Mesenchymal stem cell (in vitro differentiated cells and primary cell): ENCODE measurements around the gene SMS.

Experiments
- DNase-seq: peaks from one replicate; pipeline ENCODE4 v3.0.0-alpha.2; 2013
- H2AFZ ChIP-seq: one replicate; pipeline ENCODE4 v1.6.1; 2013; ENCODE audit warnings: low read depth, mild to moderate bottlenecking, control low read depth, inconsistent platforms, low read length, moderate library complexity
- H2AK5ac ChIP-seq: 2 replicates; pipeline ENCODE4 v1.6.1; 2013; ENCODE audit warnings: low read length, moderate library complexity, mild to moderate bottlenecking, inconsistent platforms; ENCODE audit not compliant: severe bottlenecking
- H2BK120ac ChIP-seq: one replicate; pipeline ENCODE4 v1.6.1; 2013; ENCODE audit warnings: low read depth, mild to moderate bottlenecking, inconsistent platforms, low read length, moderate library complexity
- H2BK12ac ChIP-seq, 2 experiments: one replicate each; pipeline ENCODE4 v1.6.1; 2013; ENCODE audit warnings: inconsistent platforms in 2 of 2, low read length in 2 of 2, mild to moderate bottlenecking in 2 of 2, moderate library complexity in 2 of 2, control low read depth in 1 of 2
- H2BK15ac ChIP-seq: one replicate; pipeline ENCODE4 v1.6.1; 2013; ENCODE audit warnings: mild to moderate bottlenecking, low read depth, inconsistent platforms; ENCODE audit not compliant: poor library complexity, severe bottlenecking
- H2BK5ac ChIP-seq: 2 replicates; pipeline ENCODE4 v1.6.1; 2013; ENCODE audit warnings: low read depth, mild to moderate bottlenecking, low read length, control low read depth, inconsistent platforms; ENCODE audit not compliant: poor library complexity, severe bottlenecking
- H3K14ac ChIP-seq, 2 experiments: one replicate each; pipeline ENCODE4 v1.6.1; 2013; ENCODE audit warnings: inconsistent platforms in 2 of 2, low read length in 2 of 2, control low read depth in 1 of 2, mild to moderate bottlenecking in 1 of 2, moderate library complexity in 1 of 2
- H3K18ac ChIP-seq, 2 experiments: one replicate each; pipeline ENCODE4 v1.6.1; 2013; ENCODE audit warnings: inconsistent platforms in 2 of 2, low read length in 2 of 2, control low read depth in 1 of 2, low read depth in 1 of 2, mild to moderate bottlenecking in 1 of 2
- H3K23ac ChIP-seq, 2 experiments: one replicate each; pipeline ENCODE4 v1.6.1; 2013; ENCODE audit warnings: inconsistent platforms in 2 of 2, low read length in 2 of 2, mild to moderate bottlenecking in 2 of 2, moderate library complexity in 2 of 2, control low read depth in 1 of 2
- H3K27ac ChIP-seq: 2 replicates; pipeline ENCODE4 v1.5.1; 2013; ENCODE audit warnings: mild to moderate bottlenecking, moderate library complexity, low read length, control low read depth, inconsistent platforms; ENCODE audit not compliant: poor library complexity, severe bottlenecking
- H3K27me3 ChIP-seq, 2 experiments: 2 replicates each; pipeline versions ENCODE4 v1.6.1 to v1.7.0; 2013; ENCODE audit warnings: low read length in 2 of 2, mild to moderate bottlenecking in 2 of 2, moderate library complexity in 2 of 2, control low read depth in 1 of 2, inconsistent platforms in 1 of 2; ENCODE audit not compliant: control insufficient read depth in 1 of 2, insufficient read depth in 1 of 2
- H3K36me3 ChIP-seq, 2 experiments: 2 replicates each; pipeline versions ENCODE4 v1.6.1 to v1.7.0; 2013; ENCODE audit warnings: low read length in 2 of 2, control low read depth in 1 of 2, inconsistent platforms in 1 of 2, low read depth in 1 of 2, mild to moderate bottlenecking in 1 of 2; ENCODE audit not compliant: insufficient read depth in 2 of 2, control insufficient read depth in 1 of 2
- H3K4ac ChIP-seq, 2 experiments: one replicate each; pipeline ENCODE4 v1.6.1; 2013; ENCODE audit warnings: inconsistent platforms in 2 of 2, low read length in 2 of 2, mild to moderate bottlenecking in 2 of 2, moderate library complexity in 2 of 2, control low read depth in 1 of 2, low read depth in 1 of 2
- H3K4me1 ChIP-seq: 2 replicates; pipeline ENCODE4 v1.6.1; 2013; ENCODE audit warnings: low read depth, low read length, control low read depth; ENCODE audit not compliant: control insufficient read depth, insufficient read depth
- H3K4me2 ChIP-seq: 2 replicates; pipeline ENCODE4 v1.6.1; 2013; ENCODE audit warnings: low read length, mild to moderate bottlenecking, inconsistent platforms; ENCODE audit not compliant: poor library complexity, severe bottlenecking
- H3K4me3 ChIP-seq, 2 experiments: 2 replicates each; pipeline versions ENCODE4 v1.5.1 to v1.7.0; 2013; ENCODE audit warnings: low read length in 2 of 2, mild to moderate bottlenecking in 2 of 2, control low read depth in 1 of 2, low read depth in 1 of 2; ENCODE audit not compliant: insufficient read depth in 1 of 2
- H3K79me1 ChIP-seq: replicated peaks from 2 replicates; pipeline ENCODE4 v1.6.1; 2013; ENCODE audit warnings: mild to moderate bottlenecking, control low read depth, low read length, inconsistent platforms; ENCODE audit not compliant: poor library complexity, severe bottlenecking
- H3K9ac ChIP-seq: 2 replicates; pipeline ENCODE4 v1.7.0; 2013; ENCODE audit warnings: mild to moderate bottlenecking, low read length, moderate library complexity
- H3K9me3 ChIP-seq: 2 replicates; pipeline ENCODE4 v1.7.0; 2013; ENCODE audit warnings: mild to moderate bottlenecking, low read length; ENCODE audit not compliant: control insufficient read depth
- H4K8ac ChIP-seq: one replicate; pipeline ENCODE4 v1.6.1; 2013; ENCODE audit warnings: inconsistent platforms, mild to moderate bottlenecking, low read length, moderate library complexity
- H4K91ac ChIP-seq: one replicate; pipeline ENCODE4 v1.6.1; 2013; ENCODE audit warnings: mild to moderate bottlenecking, low read length, inconsistent platforms
- WGBS: methylation state at CpG from one replicate; pipeline ENCODE4 v1.1.7; 2013; ENCODE audit warnings: mixed read lengths; 5-methylcytosine and 5-hydroxymethylcytosine counted together

Gene SMS

GRCh38 chrX:21926527-21927278, 13.8 kb upstream of the SMS start:
- no peak overlapping the region for H2BK5ac ChIP-seq
- H3K23ac ChIP-seq = no peak overlapping the region
- H2AFZ ChIP-seq = no peak overlapping the region
- peak overlapping the region; percentile 88 for H3K9ac ChIP-seq
- no peaks in the 10 kb centered on the region for H3K36me3 ChIP-seq
- H3K4me3 ChIP-seq = peak overlapping the region in 1 of 2 experiments; percentile 45
- H3K27ac ChIP-seq = peak overlapping the region; percentile 45
- H4K91ac ChIP-seq = no peak overlapping the region
- H3K14ac ChIP-seq = no peak overlapping the region
- no peak overlapping the region for H3K4me2 ChIP-seq
- 20% methylated on average over 4 of the region's 6 CpGs for WGBS
- no peaks in the 10 kb centered on the region for H3K4me1 ChIP-seq
- no peak overlapping the region for H2BK12ac ChIP-seq
- H2BK15ac ChIP-seq = no peak overlapping the region
- H3K79me1 ChIP-seq = no peaks in the 10 kb centered on the region
- no peak overlapping the region for H3K18ac ChIP-seq
- H3K27me3 ChIP-seq = no peaks in the 10 kb centered on the region
- no peak overlapping the region for H3K4ac ChIP-seq
- no peak overlapping the region for H2AK5ac ChIP-seq
- no peak overlapping the region for H2BK120ac ChIP-seq
- H3K9me3 ChIP-seq = no peaks in the 10 kb centered on the region
- no peak overlapping the region for H4K8ac ChIP-seq
- peak; percentile 92 for DNase-seq

- no peak overlapping the region for H3K14ac ChIP-seq
- WGBS = 94% methylated on average over 4 of the region's 4 CpGs
- no peak overlapping the region for H3K9ac ChIP-seq
- H3K4ac ChIP-seq = no peak overlapping the region
- H3K27ac ChIP-seq = no peak overlapping the region
- H3K4me3 ChIP-seq = no peak overlapping the region
- no peaks in the 10 kb centered on the region for H3K9me3 ChIP-seq
- no peak overlapping the region for H2BK120ac ChIP-seq
- H2BK5ac ChIP-seq = no peak overlapping the region
- H3K79me1 ChIP-seq = no peaks in the 10 kb centered on the region
- no peaks in the 10 kb centered on the region for H3K36me3 ChIP-seq
- H2AK5ac ChIP-seq = no peak overlapping the region
- no peak overlapping the region for H2AFZ ChIP-seq
- H3K18ac ChIP-seq = no peak overlapping the region
- H3K4me2 ChIP-seq = no peak overlapping the region
- H2BK12ac ChIP-seq = no peak overlapping the region
- no peak overlapping the region for H3K23ac ChIP-seq
- peaks cover 4% of the 10 kb centered on the region for H3K4me1 ChIP-seq
- no peak for DNase-seq
- H4K91ac ChIP-seq = no peak overlapping the region
- H2BK15ac ChIP-seq = no peak overlapping the region
- no peak overlapping the region for H4K8ac ChIP-seq
- no peaks in the 10 kb centered on the region for H3K27me3 ChIP-seq
Measured at GRCh38 chrX:21929209-21929608, 11.3 kb upstream of the SMS start.

GRCh38 chrX:21930986-21931385, 9.5 kb upstream of the SMS start:
- Histone ChIP-seq H2AFZ (no peak overlapping the region), H3K27me3 (no peaks in the 10 kb centered on the region), H2BK12ac (no peak overlapping the region), H4K91ac (no peak overlapping the region), H3K9me3 (no peaks in the 10 kb centered on the region), H3K23ac (no peak overlapping the region), H3K27ac (no peak overlapping the region), H3K4me2 (no peak overlapping the region), H4K8ac (no peak overlapping the region), H2BK5ac (no peak overlapping the region), H3K9ac (no peak overlapping the region), H3K4me1 (peaks cover 4% of the 10 kb centered on the region), H3K14ac (no peak overlapping the region), H2AK5ac (no peak overlapping the region), H2BK15ac (no peak overlapping the region), H3K79me1 (no peaks in the 10 kb centered on the region), H3K36me3 (no peaks in the 10 kb centered on the region), H3K18ac (no peak overlapping the region), H3K4ac (no peak overlapping the region), H3K4me3 (no peak overlapping the region), H2BK120ac (no peak overlapping the region)
- 94% methylated on average over 1 of the region's 1 CpG for whole genome bisulfite sequencing
- no peak for DNase-seq

GRCh38 chrX:21932292-21933002, 8.1 kb upstream of the SMS start:
- no peak overlapping the region for H3K4me2 ChIP-seq
- peak; percentile 93 for DNase-seq
- no peak overlapping the region for H4K8ac ChIP-seq
- no peak overlapping the region for H3K18ac ChIP-seq
- H2BK5ac ChIP-seq = peak overlapping the region; percentile 19
- no peak overlapping the region for H3K4me3 ChIP-seq
- no peak overlapping the region for H4K91ac ChIP-seq
- no peaks in the 10 kb centered on the region for H3K27me3 ChIP-seq
- H3K27ac ChIP-seq = peak overlapping the region; percentile 56
- no peaks in the 10 kb centered on the region for H3K9me3 ChIP-seq
- peak overlapping the region; percentile 81 for H3K9ac ChIP-seq
- H2BK15ac ChIP-seq = no peak overlapping the region
- H3K79me1 ChIP-seq = no peaks in the 10 kb centered on the region
- no peak overlapping the region for H2AFZ ChIP-seq
- H2BK120ac ChIP-seq = no peak overlapping the region
- H3K4ac ChIP-seq = no peak overlapping the region
- H2AK5ac ChIP-seq = no peak overlapping the region
- WGBS = 35% methylated on average over 5 of the region's 11 CpGs
- no peaks in the 10 kb centered on the region for H3K36me3 ChIP-seq
- no peak overlapping the region for H3K23ac ChIP-seq
- H3K4me1 ChIP-seq = peaks cover 4% of the 10 kb centered on the region
- H2BK12ac ChIP-seq = no peak overlapping the region
- no peak overlapping the region for H3K14ac ChIP-seq
